M059J (cell line): ENCODE data around the gene PSTPIP1. TPM values are rescaled to one million over a fixed set of nuclear protein-coding genes. Genes with fewer than 3 reads are reported as not detected.

ENCODE experiments used
- DNase-seq: peaks from one replicate; pipeline ENCODE4 v3.0.0-alpha.2; 2012; ENCODE audit warnings: low read depth
- total RNA-seq: library from RNA; depleted of rRNA; stranded (reverse); fragments of >200 nt; shearing (Covaris generic); gene quantifications from 2 replicates; pipeline ENCODE4 v1.2.3, GENCODE V29; 2014

PSTPIP1 gene
- total RNA-seq, 1 experiment from 2014 or later = not detected

- DNase-seq = no peak
Measured at GRCh38 chr15:77042245-77042919, 47.5 kb downstream of the PSTPIP1 start.

GRCh38 chr15:77042955-77043920 lies 48.3 kb downstream of the PSTPIP1 start:
- no peak for DNase-seq

DNA sequence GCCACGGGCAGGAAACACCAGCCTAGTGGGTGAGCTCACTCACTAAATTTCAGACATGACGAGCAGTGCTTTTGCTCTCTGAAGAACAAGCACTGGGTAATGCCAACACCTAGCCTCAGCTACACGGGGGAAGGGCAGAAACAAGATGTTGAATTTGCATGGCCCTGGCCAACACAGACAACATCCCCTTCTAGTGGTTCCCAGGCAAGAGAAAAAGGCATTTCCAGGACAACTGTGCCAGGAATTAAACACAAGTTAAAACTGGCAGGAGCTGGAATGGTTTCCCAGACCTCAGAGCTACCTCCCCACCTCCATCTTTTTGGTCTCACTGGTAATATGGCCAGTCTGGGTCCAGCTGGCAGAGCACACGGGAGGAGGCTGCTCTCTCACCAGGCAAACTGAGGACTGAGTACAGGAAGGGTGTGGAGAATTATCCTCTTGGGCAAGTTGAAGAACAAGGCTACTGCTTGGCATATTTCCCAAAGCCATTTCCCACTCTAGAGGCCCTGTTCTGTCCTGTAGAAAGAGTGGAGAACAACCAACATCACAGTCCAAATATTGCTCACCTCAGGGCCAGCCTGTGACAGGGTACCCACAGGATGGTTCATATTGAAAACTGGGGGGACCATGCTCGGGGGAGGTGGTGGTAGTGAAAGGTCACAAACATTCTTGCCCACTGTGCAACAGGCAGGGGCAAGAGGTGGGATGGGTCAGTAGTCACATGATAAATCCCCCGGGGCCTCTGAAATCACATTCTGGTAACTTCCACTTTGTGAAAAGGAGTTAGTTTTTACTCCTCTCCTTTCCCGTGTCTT lies 49.5 kb downstream of the PSTPIP1 start:
- DNase-seq = no peak

GRCh38 chr15:77045985-77046384 lies 51.1 kb downstream of the PSTPIP1 start:
- no peak for DNase-seq

DNA sequence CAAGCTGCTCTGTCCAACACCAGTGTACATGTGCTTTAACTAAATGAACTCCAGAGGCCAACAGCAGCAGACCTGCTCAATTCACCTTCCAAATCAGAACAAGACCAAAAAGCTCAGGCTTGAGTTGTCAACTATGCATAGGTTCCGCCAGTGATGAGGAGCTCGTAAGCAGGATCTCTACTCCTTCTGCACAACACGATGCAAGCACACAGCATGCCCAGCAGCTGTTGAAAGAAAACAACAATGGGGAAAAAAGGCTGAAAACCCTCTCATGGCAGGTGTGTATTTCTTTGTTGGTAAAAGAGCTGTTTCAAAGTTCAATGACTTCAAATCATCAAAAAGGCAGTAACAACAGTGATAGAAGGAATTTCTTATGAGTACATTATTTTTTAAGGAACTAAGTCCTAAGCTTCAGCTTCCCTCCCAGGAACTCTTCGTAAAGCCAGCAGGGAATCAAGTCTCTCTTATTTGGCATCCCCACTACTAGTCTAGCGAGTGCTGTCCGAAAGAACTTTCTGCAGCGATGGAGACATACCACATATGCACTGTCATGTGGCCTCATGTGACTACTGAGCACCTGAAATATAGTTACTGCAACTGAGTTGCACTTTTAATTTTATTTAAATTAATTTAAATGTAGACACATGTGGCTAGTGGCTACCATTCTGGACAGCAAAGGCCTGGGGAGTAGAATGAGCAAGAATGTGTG lies 51.9 kb downstream of the PSTPIP1 start:
- DNase-seq = no peak

GRCh38 chr15:77048135-77048876 lies 53.4 kb downstream of the PSTPIP1 start:
- no peak for DNase-seq

DNA sequence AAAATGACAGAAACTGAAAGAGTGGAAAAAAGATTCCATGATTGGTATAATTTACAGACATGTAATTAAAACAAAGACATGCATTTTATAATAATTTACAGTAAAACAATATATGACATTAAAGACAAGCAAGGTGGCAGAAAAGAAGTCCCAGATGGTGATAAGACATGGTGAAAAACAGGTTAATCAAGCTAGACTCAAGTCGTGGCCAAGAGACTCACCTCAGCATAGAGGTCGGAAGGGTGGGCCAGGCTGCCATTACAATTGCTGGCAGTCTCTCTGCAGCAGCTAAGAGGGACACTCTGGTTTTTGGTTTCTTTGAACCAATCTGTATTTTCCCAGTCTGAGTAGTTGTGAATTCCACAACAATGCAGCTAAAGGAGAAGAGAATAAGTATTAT lies 57.6 kb downstream of the PSTPIP1 start:
- DNase-seq = no peak

DNA sequence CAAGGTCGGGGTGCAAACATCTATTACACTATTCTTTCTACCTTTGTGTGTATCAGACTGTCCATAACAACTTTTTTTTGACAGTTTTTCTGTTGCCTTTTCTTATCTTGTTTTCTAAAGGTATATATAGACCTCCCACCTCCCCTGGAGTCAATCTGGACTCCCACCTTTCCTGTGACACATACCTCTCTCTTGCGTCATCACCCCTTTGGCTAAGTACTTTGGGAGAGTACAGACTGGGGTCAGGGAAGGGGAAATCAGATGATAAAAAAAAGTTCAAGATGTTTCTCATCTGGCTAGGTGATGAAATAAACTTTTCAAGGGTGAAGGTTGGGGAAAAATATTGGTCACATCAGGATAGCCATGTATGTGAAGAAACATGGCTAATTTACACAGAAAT lies 58.8 kb downstream of the PSTPIP1 start:
- peak; percentile 46 for DNase-seq

DNA sequence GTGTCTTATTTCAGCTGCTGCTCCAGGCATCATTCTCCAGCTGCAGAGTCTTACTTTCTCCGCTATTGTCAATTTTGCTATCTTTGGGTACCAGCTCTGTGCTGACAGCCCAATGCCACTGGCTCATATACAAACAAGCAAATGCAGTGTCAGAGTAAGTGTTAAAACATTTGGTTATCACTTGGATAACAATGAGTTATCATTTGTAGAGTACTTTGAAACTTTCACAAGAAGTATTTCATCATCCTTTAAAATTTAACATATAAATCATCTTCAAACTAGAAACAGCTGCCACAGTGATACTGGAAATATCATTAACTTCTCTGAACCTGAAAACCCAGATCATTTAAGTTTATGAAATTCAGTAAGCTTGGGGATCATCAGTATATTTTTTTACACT lies 62.1 kb downstream of the PSTPIP1 start:
- no peak for DNase-seq

GRCh38 chr15:77057685-77058084 lies 62.8 kb downstream of the PSTPIP1 start:
- DNase-seq = no peak

DNA sequence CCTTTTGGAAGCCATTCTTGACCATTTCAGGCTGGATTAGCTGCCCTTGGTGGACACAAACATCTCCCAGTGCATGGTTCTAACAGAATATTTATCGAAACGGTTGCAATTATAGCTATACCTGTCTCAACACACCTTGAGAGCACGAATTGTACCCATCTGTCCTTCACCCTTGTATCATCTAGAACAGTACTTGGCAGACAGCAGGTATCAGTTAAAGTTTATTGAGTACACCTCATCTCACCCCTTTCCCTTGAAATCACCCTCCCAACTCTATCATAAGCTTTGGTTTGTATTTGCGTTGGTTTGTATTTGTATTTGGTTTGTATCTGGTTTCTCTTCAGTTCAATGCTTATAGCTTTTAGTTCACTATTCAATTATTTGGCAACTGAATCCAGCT lies 63.5 kb downstream of the PSTPIP1 start:
- DNase-seq = no peak

DNA sequence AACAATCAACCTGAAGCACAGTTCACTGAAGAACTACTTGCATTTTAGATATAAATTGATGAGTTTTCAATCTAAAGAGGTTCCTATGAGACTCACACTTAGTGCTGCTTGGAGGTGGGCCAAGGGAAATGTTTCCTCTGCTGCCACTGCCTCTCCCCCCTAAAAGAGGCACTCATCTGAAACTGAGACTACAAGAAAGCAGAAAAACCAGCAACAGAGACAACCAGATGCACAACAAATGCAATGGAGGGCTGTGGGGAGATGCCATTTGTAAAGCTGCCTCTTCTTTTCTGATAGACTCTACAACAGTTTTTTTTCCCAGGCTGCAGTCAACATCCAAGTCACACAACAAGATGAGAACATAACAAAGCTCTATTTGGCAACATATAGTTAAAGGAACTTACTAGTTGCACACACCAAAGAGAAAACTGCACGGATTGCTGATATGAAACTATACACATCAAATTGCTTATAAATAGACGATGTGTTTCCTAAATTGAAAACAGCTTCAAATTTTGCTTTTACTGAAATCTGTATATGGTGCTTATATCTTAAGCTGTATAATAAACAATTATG lies 64.9 kb downstream of the PSTPIP1 start:
- DNase-seq = no peak

- no peak for DNase-seq
Measured at GRCh38 chr15:77060546-77060945, 65.6 kb downstream of the PSTPIP1 start.

- DNase-seq = no peak
Measured at GRCh38 chr15:77063249-77063648, 68.3 kb downstream of the PSTPIP1 start.

- DNase-seq = no peak
Measured at GRCh38 chr15:77064063-77064462, 69.1 kb downstream of the PSTPIP1 start.

- DNase-seq = peak; percentile 71
Measured at GRCh38 chr15:77064539-77065308, 69.8 kb downstream of the PSTPIP1 start.

GRCh38 chr15:77066971-77067690 lies 72.2 kb downstream of the PSTPIP1 start:
- peak; percentile 74 for DNase-seq

DNA sequence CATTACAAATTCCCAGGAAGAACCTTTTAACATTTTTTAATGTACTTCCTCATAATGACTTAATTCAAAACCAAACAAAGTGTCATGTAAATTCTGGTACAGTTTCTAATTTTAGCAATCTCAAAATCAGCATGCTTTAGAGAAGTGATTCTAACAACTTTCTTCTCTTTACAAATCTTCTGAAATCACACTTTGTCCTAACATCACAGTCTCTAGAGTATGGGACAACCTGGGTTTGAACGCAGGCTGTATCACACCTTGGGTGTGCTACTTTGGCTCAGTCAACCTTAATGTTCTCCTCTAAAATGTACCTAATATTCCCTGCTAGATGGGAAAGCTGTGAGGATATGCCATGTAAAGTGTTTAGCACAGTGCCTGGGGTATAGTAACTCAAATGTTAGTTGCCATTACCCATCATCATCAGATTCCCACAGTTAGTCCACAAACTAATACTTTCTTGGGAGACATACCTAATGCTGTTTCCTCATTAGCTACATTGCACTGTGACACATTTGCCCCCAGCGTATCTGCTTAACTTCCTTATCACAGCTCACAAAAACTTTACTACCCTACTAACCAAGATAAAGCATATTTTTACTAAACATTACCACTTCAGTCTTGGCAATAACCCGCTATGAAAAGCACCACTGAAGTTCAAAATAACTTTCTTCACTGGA lies 72.9 kb downstream of the PSTPIP1 start:
- DNase-seq = no peak
